Small intestine (tissue), 7 donors: ENCODE results near the gene PRMT5. TPM values are rescaled to one million over a fixed set of nuclear protein-coding genes. Genes with fewer than 3 reads are reported as not detected.

Experiments used
- DNase-seq, 2 donors: peaks; one replicate each; pipeline versions ENCODE4 v3.0.0 to v3.0.0-alpha.2; 2013
- FAIRE-seq: peaks from 2 replicates; lab custom pipeline; 2012; peaks lifted over from hg19 to GRCh38; lab: Jason Lieb, UNC
- H3K27ac ChIP-seq, 3 donors: one replicate each; pipeline ENCODE4 v1.5.1; 2013; ENCODE audit warnings: low read length in 2 of 3, mild to moderate bottlenecking in 2 of 3, control low read depth in 1 of 3, inconsistent platforms in 1 of 3, low read depth in 1 of 3, moderate library complexity in 1 of 3
- H3K27me3 ChIP-seq, 3 donors: one replicate each; pipeline ENCODE4 v1.6.1; 2013; ENCODE audit warnings: low read length in 3 of 3, inconsistent platforms in 1 of 3; ENCODE audit not compliant: control insufficient read depth in 3 of 3, insufficient read depth in 3 of 3
- H3K36me3 ChIP-seq, 3 donors: one replicate each; pipeline ENCODE4 v1.6.1; 2013; ENCODE audit warnings: low read length in 3 of 3, inconsistent platforms in 1 of 3, low read depth in 1 of 3, mild to moderate bottlenecking in 1 of 3, moderate library complexity in 1 of 3; ENCODE audit not compliant: control insufficient read depth in 3 of 3, insufficient read depth in 2 of 3
- H3K4me1 ChIP-seq, 3 donors: one replicate each; pipeline ENCODE4 v1.6.1; 2013; ENCODE audit warnings: low read length in 2 of 3, inconsistent platforms in 1 of 3, low read depth in 1 of 3, mild to moderate bottlenecking in 1 of 3, moderate library complexity in 1 of 3; ENCODE audit not compliant: control insufficient read depth in 3 of 3, insufficient read depth in 2 of 3
- H3K4me3 ChIP-seq, 3 donors: one replicate each; pipeline ENCODE4 v1.5.1; 2013; ENCODE audit warnings: low read length in 3 of 3, control low read depth in 1 of 3, inconsistent platforms in 1 of 3, low read depth in 1 of 3, mild to moderate bottlenecking in 1 of 3, moderate library complexity in 1 of 3
- H3K9me3 ChIP-seq, 2 donors: one replicate each; pipeline ENCODE4 v1.6.1; 2013; ENCODE audit warnings: low read depth in 1 of 2, low read length in 1 of 2; ENCODE audit not compliant: control insufficient read depth in 2 of 2, insufficient read depth in 1 of 2
- WGBS, 3 donors: extraction: QIAGEN DNeasy Blood & Tissue Kit; methylation state at CpG; one replicate each; pipeline ENCODE4 v1.1.7; 2013; 5-methylcytosine and 5-hydroxymethylcytosine counted together
- polyA plus RNA-seq, 4 donors: library from polyadenylated mRNA; stranded (reverse) in 3 of 4; unstranded in 1 of 4; fragments of 200-250 nt in 3 of 4; fragments of 120-200 nt in 1 of 4; gene quantifications; one replicate each; pipeline versions ENCODE4 v1.2.1 to v1.2.3, GENCODE V29; 2013
- donor health status: healthy with polysubstance abuse.
- donor health status: control.
- donor health status: control.
- donor health status: Bipolar disorder and iron deficiency.
- donor health status: healthy.

PRMT5 gene
- polyA plus RNA-seq, 4 donors, result 13.4 to 58.7 (median 36.4) TPM

GRCh38 chr14:22890416-22890815 is 38.8 kb downstream of the PRMT5 start:
- WGBS, 3 donors, result 93 to 96% (median 95%) methylated on average over 1 of the region's 1 CpG
- Histone ChIP-seq H3K4me3 (no peak overlapping the region), H3K4me1 (peaks cover 2 to 15% (median 6%) of the 10 kb centered on the region in 3 donors), H3K36me3 (no peaks in the 10 kb centered on the region), H3K27me3 (no peaks in the 10 kb centered on the region), H3K27ac (no peak overlapping the region), H3K9me3 (no peaks in the 10 kb centered on the region)
- DNase-seq, result no peak
- no peak for FAIRE-seq

GRCh38 chr14:22888662-22889061 is 40.5 kb downstream of the PRMT5 start:
- Histone ChIP-seq H3K36me3 (no peaks in the 10 kb centered on the region), H3K27ac (peak overlapping the region in 1 of 3 donors; percentile 50), H3K27me3 (no peaks in the 10 kb centered on the region), H3K4me1 (peaks cover 4 to 27% (median 6%) of the 10 kb centered on the region in 3 donors), H3K4me3 (no peak overlapping the region), H3K9me3 (no peaks in the 10 kb centered on the region)
- FAIRE-seq (no peak), DNase-seq (peak; percentile 23 to 40)
- WGBS, 3 donors, result 19 to 42% (median 39%) methylated on average over 3 to 4 of the region's 4 CpGs

GRCh38 chr14:22887990-22888378 is 41.2 kb downstream of the PRMT5 start:
- DNase-seq (no peak), FAIRE-seq (no peak)
- no peaks in the 10 kb centered on the region for H3K9me3 ChIP-seq
- WGBS, 3 donors, result 62 to 77% (median 71%) methylated on average over 5 of the region's 5 CpGs
- no peaks in the 10 kb centered on the region for H3K36me3 ChIP-seq
- H3K4me3 ChIP-seq, result no peak overlapping the region
- peaks cover 4 to 34% (median 6%) of the 10 kb centered on the region in 3 donors for H3K4me1 ChIP-seq
- no peaks in the 10 kb centered on the region for H3K27me3 ChIP-seq
- H3K27ac ChIP-seq, result peak overlapping the region in 1 of 3 donors; percentile 76

DNA sequence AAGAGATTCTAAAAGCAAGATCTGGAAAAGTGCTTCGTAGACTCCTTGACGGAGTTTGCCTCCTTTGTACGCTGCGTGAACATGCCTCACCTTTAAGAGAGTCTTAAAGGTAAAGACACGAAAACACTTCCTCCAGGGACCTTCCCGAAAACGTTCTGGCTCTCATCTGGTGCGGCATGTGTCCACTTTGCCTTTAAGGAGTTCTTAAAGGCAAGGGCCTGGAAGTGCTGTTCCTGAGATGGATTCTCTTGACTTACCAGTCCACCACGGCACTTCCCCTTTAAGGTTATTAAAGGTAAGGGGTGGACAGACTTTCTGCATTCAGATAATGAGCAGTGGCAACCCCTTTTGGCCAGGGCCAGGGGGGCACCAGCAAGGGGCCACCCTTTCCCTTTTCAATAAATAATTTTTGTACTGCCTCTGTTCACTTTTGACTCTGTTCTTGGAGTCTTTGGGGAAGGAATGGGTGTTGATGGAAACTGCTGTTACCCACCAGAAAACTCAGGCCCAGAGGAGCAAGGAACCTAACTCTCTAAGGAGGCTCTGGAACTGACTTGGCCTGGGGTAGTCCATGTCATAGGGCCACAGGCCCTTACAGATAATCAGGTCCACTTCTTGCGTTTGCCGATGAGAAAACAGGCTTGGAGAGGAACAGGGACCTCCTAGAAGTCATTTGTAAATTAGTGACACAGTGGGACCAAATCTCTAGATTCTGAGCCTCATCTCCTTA is 41.8 kb downstream of the PRMT5 start:
- DNase-seq (peak; percentile 85 to 90), FAIRE-seq (no peak)
- WGBS, 3 donors, result 18 to 23% (median 20%) methylated on average over 11 of the region's 11 CpGs
- Histone ChIP-seq H3K27ac (peak overlapping the region; percentile 57 to 81 (median 76)), H3K4me1 (peaks cover 4 to 39% (median 6%) of the 10 kb centered on the region in 3 donors), H3K27me3 (no peaks in the 10 kb centered on the region), H3K9me3 (no peaks in the 10 kb centered on the region), H3K36me3 (no peaks in the 10 kb centered on the region), H3K4me3 (peak overlapping the region; percentile 43 to 72 (median 47))

DNA sequence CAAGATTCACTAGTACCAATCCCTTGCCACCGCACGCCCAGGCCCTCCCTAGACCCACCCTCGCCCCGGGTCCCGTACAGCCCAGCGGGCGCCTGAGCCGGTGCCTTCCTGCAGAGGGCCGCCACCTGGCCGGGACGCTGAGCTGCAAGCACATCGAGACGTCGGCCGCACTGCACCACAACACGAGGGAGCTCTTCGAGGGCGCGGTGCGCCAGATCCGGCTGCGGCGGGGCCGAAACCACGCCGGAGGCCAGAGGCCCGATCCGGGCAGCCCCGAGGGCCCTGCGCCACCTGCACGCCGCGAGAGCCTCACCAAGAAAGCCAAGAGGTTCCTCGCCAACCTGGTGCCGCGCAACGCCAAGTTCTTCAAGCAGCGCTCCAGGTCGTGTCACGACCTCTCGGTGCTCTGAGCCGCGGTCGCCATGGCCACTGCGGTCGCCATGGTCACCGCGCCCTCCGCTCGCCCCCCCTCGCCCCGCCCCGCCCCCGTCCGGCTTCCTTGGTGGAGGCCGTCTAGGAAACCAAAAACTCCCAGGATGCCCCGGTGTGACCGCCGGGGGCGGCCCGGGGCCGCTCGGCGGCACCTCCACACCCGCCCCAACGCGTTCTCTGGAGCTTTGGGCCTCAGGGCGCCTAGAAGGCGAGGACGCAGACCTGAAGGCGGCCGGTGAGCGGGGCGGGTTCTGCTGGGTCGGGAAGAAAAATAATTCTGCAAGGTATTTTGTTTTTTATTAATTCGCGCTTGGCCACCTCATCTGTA is 42.5 kb downstream of the PRMT5 start:
- H3K4me1 ChIP-seq, result peaks cover 4 to 41% (median 6%) of the 10 kb centered on the region in 3 donors
- no peak for FAIRE-seq
- peak; percentile 70 to 81 for DNase-seq
- H3K4me3 ChIP-seq, result peak overlapping the region; percentile 43 to 72 (median 47)
- H3K27ac ChIP-seq, result peak overlapping the region; percentile 57 to 81 (median 76)
- no peaks in the 10 kb centered on the region for H3K9me3 ChIP-seq
- H3K27me3 ChIP-seq, result no peaks in the 10 kb centered on the region
- no peaks in the 10 kb centered on the region for H3K36me3 ChIP-seq
- 1 to 3% (median 3%) methylated on average over 61 to 77 of the region's 77 CpGs for WGBS, 3 donors

DNA sequence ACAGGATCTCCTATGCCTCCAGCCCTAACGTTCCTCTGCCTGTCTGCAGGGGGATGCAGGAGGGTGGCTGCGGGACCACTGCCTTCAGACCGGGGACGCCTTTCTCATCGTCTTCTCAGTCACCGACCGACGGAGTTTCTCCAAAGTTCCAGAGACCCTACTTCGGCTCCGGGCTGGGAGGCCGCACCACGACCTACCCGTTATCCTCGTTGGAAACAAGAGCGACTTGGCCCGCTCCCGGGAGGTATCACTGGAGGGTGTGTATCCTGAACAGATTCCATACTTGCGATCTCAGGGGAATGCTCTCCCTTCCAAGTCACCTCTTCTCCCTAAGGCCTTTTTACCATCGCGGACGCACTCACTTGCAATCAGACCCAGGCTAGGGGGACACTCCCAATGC is 43.2 kb downstream of the PRMT5 start:
- Histone ChIP-seq H3K4me1 (peaks cover 4 to 41% (median 6%) of the 10 kb centered on the region in 3 donors), H3K9me3 (no peaks in the 10 kb centered on the region), H3K4me3 (no peak overlapping the region), H3K36me3 (peaks cover 0 to 2% (median 0%) of the 10 kb centered on the region in 3 donors), H3K27ac (peak overlapping the region in 2 of 3 donors; percentile 76 to 81), H3K27me3 (no peaks in the 10 kb centered on the region)
- DNase-seq (no peak), FAIRE-seq (no peak)
- WGBS, 3 donors, result 91 to 93% (median 93%) methylated on average over 21 of the region's 21 CpGs

DNA sequence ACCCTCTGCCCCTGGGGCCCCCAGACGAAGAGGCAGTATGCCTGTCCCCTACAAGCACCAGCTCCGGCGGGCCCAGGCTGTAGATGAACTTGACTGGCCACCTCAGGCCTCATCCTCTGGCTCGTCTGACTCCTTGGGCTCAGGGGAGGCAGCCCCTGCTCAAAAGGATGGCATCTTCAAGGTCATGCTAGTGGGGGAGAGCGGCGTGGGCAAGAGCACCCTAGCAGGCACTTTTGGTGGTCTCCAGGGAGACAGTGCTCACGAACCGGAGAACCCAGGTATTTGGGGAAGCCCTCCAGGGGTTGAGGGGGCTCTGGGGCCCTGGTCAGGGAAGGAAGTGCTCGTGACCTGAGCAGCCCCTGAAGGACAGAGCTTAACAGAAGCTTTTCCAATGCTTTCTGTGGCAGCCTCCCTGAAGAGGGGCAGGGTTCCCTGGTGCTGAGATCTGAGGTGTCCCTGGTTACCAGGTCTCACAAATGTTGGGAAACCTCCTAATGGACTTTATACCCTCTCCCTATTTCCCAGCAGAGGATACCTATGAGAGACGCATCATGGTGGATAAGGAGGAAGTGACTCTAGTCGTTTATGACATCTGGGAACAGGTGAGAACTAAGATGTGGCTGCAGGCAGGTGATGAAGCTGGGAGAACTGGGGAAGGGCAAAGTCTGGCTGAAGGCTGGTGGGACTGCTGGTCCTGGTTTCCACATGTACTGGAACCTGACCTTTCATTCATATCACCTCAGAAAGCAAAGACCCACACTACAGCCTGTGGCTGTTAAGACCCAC is 44.2 kb downstream of the PRMT5 start:
- no peaks in the 10 kb centered on the region for H3K9me3 ChIP-seq
- peak overlapping the region in 2 of 3 donors; percentile 72 to 81 for H3K27ac ChIP-seq
- FAIRE-seq (no peak), DNase-seq (peak; percentile 83 to 93)
- peaks cover 0 to 3% (median 0%) of the 10 kb centered on the region in 3 donors for H3K36me3 ChIP-seq
- no peak overlapping the region for H3K4me3 ChIP-seq
- no peaks in the 10 kb centered on the region for H3K27me3 ChIP-seq
- H3K4me1 ChIP-seq, result peaks cover 4 to 41% (median 6%) of the 10 kb centered on the region in 3 donors
- WGBS, 3 donors, result 79 to 84% (median 79%) methylated on average over 11 of the region's 11 CpGs
